ENCODE data around the gene CYCS. TPM values are rescaled to one million over a fixed set of nuclear protein-coding genes. Genes with fewer than 3 reads are reported as not detected.

Gene CYCS
- total RNA-seq, 1 experiment from 2014 or later = 120 TPM

DNA sequence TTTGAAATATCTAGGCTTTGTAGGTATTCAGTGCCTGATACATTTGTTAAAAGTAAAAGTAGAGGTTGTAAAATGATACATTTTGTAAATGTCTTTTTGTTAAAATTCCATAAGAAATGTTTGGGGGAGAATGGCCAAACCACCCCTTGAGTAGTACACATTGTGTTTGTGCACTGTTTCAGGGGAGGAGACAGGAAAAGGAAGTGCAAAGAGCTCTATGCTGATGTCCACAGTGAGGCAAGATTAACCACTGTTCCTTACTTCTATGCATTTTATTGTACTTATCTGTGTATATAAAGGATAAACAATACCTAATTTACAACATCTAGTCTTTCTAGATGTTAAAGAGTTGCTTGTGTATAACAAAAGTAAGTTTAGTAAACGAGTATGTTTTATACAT, 7.4 kb upstream of the CYCS start:
- POLR2A ChIA-PET (ENCODE audit: unreplicated experiment) = no interaction called here
- no peak for TF ChIP-seq EZH2 (IDR thresholded peaks at IDR 0.05; ENCODE audit: low read depth)
- intact Hi-C loops (cut with micrococcal nuclease; ENCODE audit: unreplicated experiment) = no loop called here
- DNase-seq = peak in 1 of 2 experiments; percentile 6
- no peaks in the 10 kb centered on the region for H3K36me3 ChIP-seq (ENCODE audit: low read depth)
- H3K4me3 ChIP-seq = no peak overlapping the region
- no peaks in the 10 kb centered on the region for H3K9me2 ChIP-seq (ENCODE audit: insufficient read depth)
- no peak overlapping the region for H3K27ac ChIP-seq
- H3K4me1 ChIP-seq (replicated peaks; ENCODE audit: insufficient read depth) = no peaks in the 10 kb centered on the region
- no TSS peak for BruUV-seq (replicated peaks)
- peaks cover 18% of the 10 kb centered on the region for H3K27me3 ChIP-seq (ENCODE audit: insufficient read depth, low read depth)
- H3K9me3 ChIP-seq (ENCODE audit: insufficient read depth, low read depth) = no peaks in the 10 kb centered on the region
- H2AFZ ChIP-seq = no peak overlapping the region; the same call in 1 of the 2 replicates
- H3F3A ChIP-seq (ENCODE audit: insufficient read depth, low read depth) = no peaks in the 10 kb centered on the region
- no peak overlapping the region for H3K4me2 ChIP-seq
- no peaks in the 10 kb centered on the region for H4K20me1 ChIP-seq (ENCODE audit: insufficient read depth)
- no peaks in the 10 kb centered on the region for H3K79me2 ChIP-seq (ENCODE audit: low read depth)
- CTCF ChIA-PET = no interaction called here

DNA sequence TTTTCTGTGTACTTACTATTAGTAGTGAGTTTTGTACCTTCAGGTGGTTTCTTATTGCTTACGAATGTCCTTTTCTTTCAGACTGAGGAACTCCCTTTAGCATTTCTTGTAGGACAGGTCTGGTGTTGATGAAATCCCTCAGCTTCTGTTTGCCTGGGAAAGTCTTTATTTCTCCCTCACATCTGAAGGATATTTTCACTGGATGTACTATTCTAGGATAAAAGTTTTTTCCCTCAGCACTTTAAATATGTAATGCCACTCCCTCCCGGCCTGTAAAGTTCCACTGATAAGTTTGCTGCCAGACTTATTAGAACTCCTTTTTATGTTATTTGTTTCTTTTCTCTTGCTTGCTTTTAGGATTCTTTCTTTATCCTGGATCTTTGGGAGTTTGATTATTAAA, 1.7 kb upstream of the CYCS start:
- intact Hi-C loops (cut with micrococcal nuclease; ENCODE audit: unreplicated experiment) = loop anchor here (10.0 kb wide), 1 partner anchor 552 kb away; the partner anchor contains the start of gene PALS2
- POLR2A ChIA-PET (ENCODE audit: unreplicated experiment) = interaction anchor here (0.7 kb wide), 1 partner anchor 106 kb away, joined by 3 read pairs; no protein-coding TSS in a partner anchor

DNA sequence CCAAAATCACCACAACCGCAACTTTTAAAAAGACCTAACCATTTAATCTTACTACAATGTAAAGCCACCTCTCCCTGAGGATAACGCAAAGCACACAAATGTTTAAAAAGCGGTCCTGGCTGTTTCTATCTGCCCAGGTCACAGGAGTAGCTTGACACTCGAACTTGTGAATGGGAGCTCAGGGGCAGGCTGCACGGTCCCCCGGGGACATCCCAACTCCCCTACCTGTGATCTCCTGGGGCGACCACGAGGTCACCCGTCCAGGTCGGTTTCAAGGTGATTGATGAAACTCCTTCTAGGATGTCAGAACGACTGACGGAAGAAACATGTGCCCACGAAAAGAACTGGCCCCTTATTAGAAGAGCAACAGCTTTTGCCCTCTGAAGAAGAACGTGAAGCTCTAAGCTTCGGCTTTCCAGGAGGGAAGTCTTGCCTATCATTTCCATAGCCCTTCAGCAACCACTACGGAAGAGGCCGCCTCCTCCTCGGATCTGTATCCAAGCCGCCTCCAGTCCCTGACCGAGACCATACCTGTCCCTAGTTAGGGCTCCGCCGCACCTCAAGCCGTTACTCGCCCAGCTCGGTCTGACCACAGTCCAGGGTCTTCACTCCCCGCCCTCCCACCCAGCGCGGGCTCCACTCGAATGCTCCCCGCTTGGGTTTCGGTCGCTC, 459 bp downstream of the CYCS start:
- peak; percentile 21 to 35 for DNase-seq
- H3F3A ChIP-seq (ENCODE audit: insufficient read depth, low read depth) = peaks cover 43% of the 10 kb centered on the region

More for the DNA sequence above, 1.7 kb upstream of the CYCS start:
- Histone ChIP-seq H3K79me2 (ENCODE audit: low read depth) (peaks cover 33% of the 10 kb centered on the region), H3K36me3 (ENCODE audit: low read depth) (peaks cover 21% of the 10 kb centered on the region), H3K4me2 (no peak overlapping the region), H3K4me3 (no peak overlapping the region), H3K27me3 (ENCODE audit: insufficient read depth, low read depth) (peaks cover 21% of the 10 kb centered on the region), H2AFZ (peak overlapping the region; percentile 22; the same call in 1 of the 2 replicates), H4K20me1 (ENCODE audit: insufficient read depth) (peaks cover 27% of the 10 kb centered on the region), H3K9me3 (ENCODE audit: insufficient read depth, low read depth) (no peaks in the 10 kb centered on the region), H3K4me1 (replicated peaks; ENCODE audit: insufficient read depth) (peaks cover 21% of the 10 kb centered on the region; the same call in 1 of the 2 replicates), H3K9me2 (ENCODE audit: insufficient read depth) (no peaks in the 10 kb centered on the region), H3K27ac (no peak overlapping the region), H3F3A (ENCODE audit: insufficient read depth, low read depth) (peaks cover 22% of the 10 kb centered on the region)
- peak in 1 of 2 experiments; percentile 11 for DNase-seq
- CTCF ChIA-PET = no interaction called here
- TF ChIP-seq, protein P1, sequence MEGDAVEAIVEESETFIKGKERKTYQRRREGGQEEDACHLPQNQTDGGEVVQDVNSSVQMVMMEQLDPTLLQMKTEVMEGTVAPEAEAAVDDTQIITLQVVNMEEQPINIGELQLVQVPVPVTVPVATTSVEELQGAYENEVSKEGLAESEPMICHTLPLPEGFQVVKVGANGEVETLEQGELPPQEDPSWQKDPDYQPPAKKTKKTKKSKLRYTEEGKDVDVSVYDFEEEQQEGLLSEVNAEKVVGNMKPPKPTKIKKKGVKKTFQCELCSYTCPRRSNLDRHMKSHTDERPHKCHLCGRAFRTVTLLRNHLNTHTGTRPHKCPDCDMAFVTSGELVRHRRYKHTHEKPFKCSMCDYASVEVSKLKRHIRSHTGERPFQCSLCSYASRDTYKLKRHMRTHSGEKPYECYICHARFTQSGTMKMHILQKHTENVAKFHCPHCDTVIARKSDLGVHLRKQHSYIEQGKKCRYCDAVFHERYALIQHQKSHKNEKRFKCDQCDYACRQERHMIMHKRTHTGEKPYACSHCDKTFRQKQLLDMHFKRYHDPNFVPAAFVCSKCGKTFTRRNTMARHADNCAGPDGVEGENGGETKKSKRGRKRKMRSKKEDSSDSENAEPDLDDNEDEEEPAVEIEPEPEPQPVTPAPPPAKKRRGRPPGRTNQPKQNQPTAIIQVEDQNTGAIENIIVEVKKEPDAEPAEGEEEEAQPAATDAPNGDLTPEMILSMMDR (conservative IDR thresholded peaks at IDR 0.05) = no peak
- no peak for TF ChIP-seq EZH2 (IDR thresholded peaks at IDR 0.05; ENCODE audit: low read depth)
- BruUV-seq (replicated peaks) = no TSS peak

More for the DNA sequence above, 459 bp downstream of the CYCS start:
- BruUV-seq (replicated peaks) = no TSS peak
- TF ChIP-seq, protein P1 (conservative IDR thresholded peaks at IDR 0.05) = no peak
- no peak for TF ChIP-seq EZH2 (IDR thresholded peaks at IDR 0.05; ENCODE audit: low read depth)
- Histone ChIP-seq H3K4me1 (replicated peaks; ENCODE audit: insufficient read depth) (peaks cover 21% of the 10 kb centered on the region; the same call in 1 of the 2 replicates), H3K36me3 (ENCODE audit: low read depth) (peaks cover 42% of the 10 kb centered on the region), H3K4me2 (peak overlapping the region; percentile 88), H3K79me2 (ENCODE audit: low read depth) (peaks cover 40% of the 10 kb centered on the region), H3K27ac (peak overlapping the region; percentile 66), H3K9me3 (ENCODE audit: insufficient read depth, low read depth) (no peaks in the 10 kb centered on the region), H4K20me1 (ENCODE audit: insufficient read depth) (peaks cover 42% of the 10 kb centered on the region), H3K9me2 (ENCODE audit: insufficient read depth) (no peaks in the 10 kb centered on the region), H2AFZ (peak overlapping the region; percentile 71), H3K4me3 (peak overlapping the region; percentile 66), H3K27me3 (ENCODE audit: insufficient read depth, low read depth) (peaks cover 21% of the 10 kb centered on the region)
- intact Hi-C loops (cut with micrococcal nuclease; ENCODE audit: unreplicated experiment) = loop anchor here (10.0 kb wide), 1 partner anchor 550 kb away; the partner anchor contains the start of gene PALS2
- ChIA-PET POLR2A (ENCODE audit: unreplicated experiment) (interaction anchor here (0.6 to 0.7 kb wide), 3 partner anchors 53 to 323 kb away, joined by 3 to 11 read pairs (median 4); no protein-coding TSS in a partner anchor), CTCF (interaction anchor here (0.6 to 1.0 kb wide), 4 partner anchors 10 to 31 kb away, joined by 3 to 8 read pairs (median 4); no protein-coding TSS in a partner anchor)

All from PC-9 (cell line).